BLaER1 treated with 17β-estradiol and CSF1 and Interleukin-3, amounts not matched to agents 10 nM and 100 nM (cell line): ENCODE results near the gene OR10G7.
"Not testable (repeated sequence)": the region's sequence is repeated elsewhere in the genome, so short reads cannot be mapped to it uniquely, and the experiment has no call there.

Source experiments
- H3K27ac ChIP-seq, 11 experiments: shearing (Covaris generic); formaldehyde crosslinking; 2 replicates each; pipeline ENCODE4 v1.8.1; 2022
- H3K27me3 ChIP-seq, 11 experiments: shearing (Covaris generic); formaldehyde crosslinking; 2 replicates each; pipeline ENCODE4 v1.8.1; 2022
- H3K36me3 ChIP-seq, 11 experiments: shearing (Covaris generic); formaldehyde crosslinking; 2 replicates each; pipeline ENCODE4 v1.8.1; 2022
- H3K4me1 ChIP-seq, 10 experiments: shearing (Covaris generic); formaldehyde crosslinking; 2 replicates each; pipeline ENCODE4 v1.8.1; 2022
- H3K4me2 ChIP-seq, 11 experiments: shearing (Covaris generic); formaldehyde crosslinking; 2 replicates each; pipeline ENCODE4 v1.8.1; 2022
- H3K4me3 ChIP-seq, 10 experiments: shearing (Covaris generic); formaldehyde crosslinking; 2 replicates each; pipeline ENCODE4 v1.8.1; 2022
- H3K9ac ChIP-seq, 11 experiments: shearing (Covaris generic); formaldehyde crosslinking; 2 replicates each; pipeline ENCODE4 v1.8.1; 2022
- H3K9me3 ChIP-seq, 11 experiments: shearing (Covaris generic); formaldehyde crosslinking; replicated peaks in 1 of 11; 2 replicates each; pipeline ENCODE4 v1.8.1; 2022
- H4K20me1 ChIP-seq, 11 experiments: shearing (Covaris generic); formaldehyde crosslinking; 2 replicates each; pipeline ENCODE4 v1.8.1; 2022
- Cebpa-rat ChIP-seq, 11 experiments: shearing (Covaris generic); IDR thresholded peaks; 2 replicates each; pipeline ENCODE4 v1.8.1; 2022

OR10G7 gene

DNA sequence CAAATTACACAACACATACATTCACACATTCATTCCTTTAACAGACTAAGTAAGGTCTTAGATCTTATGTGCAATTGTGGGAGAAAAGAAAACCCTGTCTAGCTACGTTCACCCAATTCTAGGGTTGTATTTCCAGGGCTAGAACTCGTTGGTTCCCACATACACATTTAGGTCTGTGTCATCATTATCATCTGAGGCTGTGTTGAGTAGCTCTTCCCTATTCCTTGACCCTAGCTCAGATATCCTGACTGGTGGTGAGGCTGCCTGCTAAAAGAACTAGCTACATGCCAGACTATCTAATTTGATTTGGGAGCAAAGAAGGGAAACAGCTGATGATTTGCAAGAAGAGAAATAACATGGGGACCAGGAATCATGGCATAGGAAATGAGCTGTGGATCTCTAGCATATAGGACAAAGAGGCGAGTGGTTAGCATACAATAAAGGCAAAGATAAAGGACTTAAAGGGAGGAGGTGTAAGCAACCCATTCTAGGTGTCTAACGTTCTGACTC is 27.5 kb upstream of the OR10G7 start:
- H3K27ac ChIP-seq: no peak overlapping the region
- H3K4me2 ChIP-seq: peak overlapping the region in 3 of 11 experiments; percentile 88 to 93 (median 89); a peak in 4 of 22 replicates
- peaks cover 0 to 5% (median 5%) of the 10 kb centered on the region in 11 experiments; a peak in 19 of 22 replicates for H3K9me3 ChIP-seq
- H3K4me1 ChIP-seq: peaks cover 19 to 29% (median 23%) of the 10 kb centered on the region in 10 experiments
- H4K20me1 ChIP-seq: no peaks in the 10 kb centered on the region
- H3K9ac ChIP-seq: no peak overlapping the region
- H3K4me3 ChIP-seq: no peak overlapping the region
- no peaks in the 10 kb centered on the region for H3K27me3 ChIP-seq
- no peaks in the 10 kb centered on the region for H3K36me3 ChIP-seq
- TF ChIP-seq Cebpa-rat (IDR thresholded peaks at IDR 0.05): no peak

DNA sequence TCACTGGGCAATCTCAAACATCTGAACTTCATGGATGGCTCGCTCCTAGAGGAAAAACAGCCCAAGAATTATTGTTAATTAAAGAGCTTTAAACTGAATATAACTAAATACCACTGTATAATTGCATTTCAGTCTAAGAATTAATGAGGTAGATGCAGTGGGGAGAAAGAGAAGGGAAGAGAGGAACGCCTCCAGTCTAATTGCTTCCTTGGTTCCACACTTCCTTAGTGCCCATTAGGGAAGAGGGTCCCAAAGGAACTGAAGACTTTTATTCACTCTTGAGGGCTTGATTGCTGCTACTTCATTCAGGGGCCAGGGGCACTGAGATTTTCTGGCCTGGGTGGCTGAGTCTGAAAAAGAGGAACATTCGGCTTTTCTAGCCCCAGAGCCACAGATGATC is 11.8 kb upstream of the OR10G7 start:
- H3K4me2 ChIP-seq: no peak overlapping the region
- no peaks in the 10 kb centered on the region for H3K36me3 ChIP-seq
- no peak overlapping the region for H3K9ac ChIP-seq
- no peak overlapping the region for H3K4me3 ChIP-seq
- H3K9me3 ChIP-seq: no peaks in the 10 kb centered on the region
- no peaks in the 10 kb centered on the region for H3K27me3 ChIP-seq
- H3K4me1 ChIP-seq: no peaks in the 10 kb centered on the region
- H4K20me1 ChIP-seq: no peaks in the 10 kb centered on the region
- no peak for TF ChIP-seq Cebpa-rat (IDR thresholded peaks at IDR 0.05)
- no peak overlapping the region for H3K27ac ChIP-seq

DNA sequence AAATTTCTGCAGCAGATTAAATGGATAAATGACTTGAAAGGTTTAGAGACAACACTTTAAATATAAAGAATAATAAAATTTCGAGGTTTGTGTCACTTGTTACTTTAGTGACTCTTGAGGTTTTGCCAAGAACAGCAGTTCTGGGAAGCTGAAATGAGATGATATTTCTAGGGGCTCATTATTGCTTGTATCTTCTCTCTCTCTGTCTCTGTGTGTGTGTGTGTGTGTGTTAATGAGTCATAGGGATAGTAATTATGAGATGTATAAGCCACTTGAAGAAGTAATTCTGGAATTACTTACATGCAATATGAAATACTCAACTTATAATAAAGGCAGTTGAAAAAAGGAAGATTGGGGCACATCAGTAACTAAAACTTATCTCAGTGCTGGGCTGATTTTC is 9.6 kb upstream of the OR10G7 start:
- Histone ChIP-seq H3K36me3 (no peaks in the 10 kb centered on the region), H3K4me2 (no peak overlapping the region), H3K4me1 (no peaks in the 10 kb centered on the region), H3K9ac (no peak overlapping the region), H3K27me3 (no peaks in the 10 kb centered on the region), H3K4me3 (no peak overlapping the region), H4K20me1 (no peaks in the 10 kb centered on the region), H3K27ac (no peak overlapping the region), H3K9me3 (no peaks in the 10 kb centered on the region)
- no peak for TF ChIP-seq Cebpa-rat (IDR thresholded peaks at IDR 0.05)

DNA sequence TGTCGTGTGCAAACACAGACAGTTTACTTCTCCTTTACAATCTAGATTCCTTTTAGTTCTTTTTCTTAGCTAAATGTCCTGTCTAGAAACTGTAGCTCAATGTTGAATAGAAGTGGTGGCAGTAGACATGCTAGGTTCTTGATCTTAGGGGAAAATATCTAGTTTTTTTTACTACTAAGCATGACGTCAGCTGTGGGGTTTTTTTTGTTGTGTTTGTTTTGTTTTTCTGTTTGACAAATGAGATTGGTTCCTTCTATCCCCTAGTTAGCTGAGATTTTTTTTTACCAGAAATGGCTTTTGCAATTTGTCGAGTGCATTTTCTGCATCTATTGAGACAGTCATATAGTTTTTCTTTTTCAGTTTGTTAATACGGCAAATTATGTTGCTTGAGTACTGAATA is 2.3 kb upstream of the OR10G7 start:
- no peak overlapping the region for H3K4me3 ChIP-seq
- TF ChIP-seq Cebpa-rat (IDR thresholded peaks at IDR 0.05): no peak
- no peaks in the 10 kb centered on the region for H3K27me3 ChIP-seq
- H3K9ac ChIP-seq: no peak overlapping the region
- H3K4me2 ChIP-seq: no peak overlapping the region
- H3K9me3 ChIP-seq: no peaks in the 10 kb centered on the region
- no peaks in the 10 kb centered on the region for H3K4me1 ChIP-seq
- no peak overlapping the region for H3K27ac ChIP-seq
- no peaks in the 10 kb centered on the region for H4K20me1 ChIP-seq
- no peaks in the 10 kb centered on the region for H3K36me3 ChIP-seq

DNA sequence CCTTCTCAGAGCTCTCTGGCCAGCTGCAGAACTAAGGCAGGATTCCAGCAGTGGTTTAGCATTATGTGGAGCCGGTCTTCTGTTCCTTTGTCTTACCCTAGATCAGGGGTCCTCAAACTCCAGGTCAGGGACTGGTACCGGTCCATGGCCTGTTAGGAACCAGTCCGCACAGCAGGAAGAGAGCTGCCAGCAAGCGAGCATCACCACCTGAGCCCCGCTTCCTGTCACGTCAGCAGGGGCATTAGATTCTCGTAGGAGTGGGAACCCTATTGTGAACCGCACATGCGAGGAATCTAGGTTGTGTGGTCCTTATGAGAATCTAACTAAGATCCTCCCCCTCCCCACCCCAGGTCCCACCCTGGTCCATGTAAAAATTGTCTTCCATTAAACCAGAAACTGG is 1.6 kb downstream of the OR10G7 start:
- no peak for TF ChIP-seq Cebpa-rat (IDR thresholded peaks at IDR 0.05)
- Histone ChIP-seq H3K36me3 (no peaks in the 10 kb centered on the region), H3K27ac (no peak overlapping the region), H3K4me3 (no peak overlapping the region), H3K4me1 (no peaks in the 10 kb centered on the region), H3K9me3 (no peaks in the 10 kb centered on the region), H3K9ac (no peak overlapping the region), H3K27me3 (no peaks in the 10 kb centered on the region), H4K20me1 (no peaks in the 10 kb centered on the region), H3K4me2 (no peak overlapping the region)

DNA sequence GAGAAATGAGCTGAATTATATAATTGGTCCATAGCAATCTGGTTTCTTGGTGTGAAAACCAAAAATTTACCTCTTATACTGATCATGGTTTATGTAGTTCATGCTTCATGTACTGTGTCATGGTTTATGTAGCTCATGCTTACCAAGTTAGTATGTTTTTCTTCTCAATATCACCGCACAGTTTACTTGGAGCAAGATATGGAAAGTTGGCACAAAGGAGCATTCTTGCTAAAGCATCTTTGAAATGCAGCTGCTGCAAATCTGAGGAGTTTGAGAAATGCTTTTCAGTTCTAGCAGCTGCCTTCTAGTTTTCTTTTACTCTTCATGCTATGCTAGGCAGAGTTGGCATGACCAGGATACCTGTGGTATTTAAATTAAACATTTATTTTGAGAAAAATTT is 4.5 kb downstream of the OR10G7 start:
- H3K36me3 ChIP-seq: no peaks in the 10 kb centered on the region
- H3K9me3 ChIP-seq: no peaks in the 10 kb centered on the region
- no peak overlapping the region for H3K4me3 ChIP-seq
- no peaks in the 10 kb centered on the region for H4K20me1 ChIP-seq
- no peak for TF ChIP-seq Cebpa-rat (IDR thresholded peaks at IDR 0.05)
- H3K27me3 ChIP-seq: no peaks in the 10 kb centered on the region
- H3K4me2 ChIP-seq: no peak overlapping the region
- H3K9ac ChIP-seq: no peak overlapping the region
- no peaks in the 10 kb centered on the region for H3K4me1 ChIP-seq
- no peak overlapping the region for H3K27ac ChIP-seq

DNA sequence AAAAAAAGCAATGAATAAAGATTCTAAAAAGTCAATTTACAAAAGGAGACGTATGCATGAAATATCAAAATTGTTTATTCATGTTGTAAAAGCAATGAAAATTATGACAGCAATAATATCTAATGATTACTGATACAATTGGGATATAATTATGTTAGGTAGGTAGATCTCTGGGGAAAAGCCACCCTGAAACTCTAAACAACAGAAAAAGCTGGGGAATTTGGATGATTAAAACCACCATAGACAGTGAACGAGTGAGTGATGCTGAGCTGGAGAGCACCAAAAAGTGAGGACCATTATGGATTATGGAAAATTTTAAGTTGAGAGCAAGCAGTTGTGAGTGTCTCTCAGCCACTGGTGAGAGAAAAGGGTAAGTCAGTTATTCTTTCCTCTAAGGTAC is 14.6 kb downstream of the OR10G7 start, which contains the start of gene OR10G8:
OR10G8 (plus strand) TSS at position 301 of the 400 bp plus-strand sequence. CDS start 2,825 bp downstream, outside the sequence.
- Histone ChIP-seq H3K4me3 (no peak within 1 kb of the TSS), H4K20me1 (no peaks in the 10 kb centered on the region), H3K4me1 (no peaks in the 10 kb centered on the region), H3K9me3 (no peaks in the 10 kb centered on the region), H3K9ac (no peak within 1 kb of the TSS), H3K27me3 (no peaks in the 10 kb centered on the region), H3K27ac (no peak within 1 kb of the TSS), H3K4me2 (no peak within 1 kb of the TSS), H3K36me3 (no peaks in the 10 kb centered on the region)
- no peak for TF ChIP-seq Cebpa-rat (IDR thresholded peaks at IDR 0.05)

DNA sequence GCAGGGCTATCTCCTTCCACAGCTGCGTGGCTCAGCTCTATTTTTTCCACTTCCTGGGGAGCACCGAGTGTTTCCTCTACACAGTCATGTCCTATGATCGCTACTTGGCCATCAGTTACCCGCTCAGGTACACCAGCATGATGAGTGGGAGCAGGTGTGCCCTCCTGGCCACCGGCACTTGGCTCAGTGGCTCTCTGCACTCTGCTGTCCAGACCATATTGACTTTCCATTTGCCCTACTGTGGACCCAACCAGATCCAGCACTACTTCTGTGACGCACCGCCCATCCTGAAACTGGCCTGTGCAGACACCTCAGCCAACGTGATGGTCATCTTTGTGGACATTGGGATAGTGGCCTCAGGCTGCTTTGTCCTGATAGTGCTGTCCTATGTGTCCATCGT is 25.3 kb downstream of the OR10G7 start:
- H3K4me1 ChIP-seq, H3K36me3 ChIP-seq, H3K9ac ChIP-seq, H3K4me3 ChIP-seq, H3K4me2 ChIP-seq, H3K27ac ChIP-seq, H4K20me1 ChIP-seq, H3K27me3 ChIP-seq, H3K9me3 ChIP-seq: not testable (repeated sequence)

DNA sequence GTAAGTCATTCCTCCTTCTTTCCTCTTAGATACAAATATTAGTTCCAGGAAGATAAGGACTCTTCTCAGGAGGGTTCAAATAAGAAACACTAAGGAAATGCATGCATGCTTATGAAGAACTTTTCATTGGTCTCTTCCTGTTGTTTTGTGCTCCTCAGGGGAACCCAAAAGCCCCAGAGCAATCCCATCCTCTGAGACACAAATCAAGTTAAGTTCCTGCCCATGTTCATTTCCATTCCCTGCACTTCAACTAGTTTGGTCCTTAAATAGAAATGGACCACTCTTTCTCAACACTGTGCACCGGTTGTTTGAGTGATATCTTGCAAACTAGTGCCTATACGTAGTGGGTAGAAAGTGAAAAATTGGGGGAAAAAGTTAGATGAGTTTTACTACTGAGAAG is 28.4 kb downstream of the OR10G7 start, which contains the start of gene OR10G4:
OR10G4 (plus strand) TSS at position 301 of the 400 bp plus-strand sequence. CDS start 2,578 bp downstream, outside the sequence.
- Histone ChIP-seq H4K20me1 (no peaks in the 10 kb centered on the region), H3K4me2 (no peak within 1 kb of the TSS), H3K4me1 (no peaks in the 10 kb centered on the region), H3K9me3 (no peaks in the 10 kb centered on the region), H3K36me3 (no peaks in the 10 kb centered on the region), H3K27me3 (no peaks in the 10 kb centered on the region), H3K27ac (no peak within 1 kb of the TSS), H3K4me3 (no peak within 1 kb of the TSS), H3K9ac (no peak within 1 kb of the TSS)
- no peak for TF ChIP-seq Cebpa-rat (IDR thresholded peaks at IDR 0.05)

DNA sequence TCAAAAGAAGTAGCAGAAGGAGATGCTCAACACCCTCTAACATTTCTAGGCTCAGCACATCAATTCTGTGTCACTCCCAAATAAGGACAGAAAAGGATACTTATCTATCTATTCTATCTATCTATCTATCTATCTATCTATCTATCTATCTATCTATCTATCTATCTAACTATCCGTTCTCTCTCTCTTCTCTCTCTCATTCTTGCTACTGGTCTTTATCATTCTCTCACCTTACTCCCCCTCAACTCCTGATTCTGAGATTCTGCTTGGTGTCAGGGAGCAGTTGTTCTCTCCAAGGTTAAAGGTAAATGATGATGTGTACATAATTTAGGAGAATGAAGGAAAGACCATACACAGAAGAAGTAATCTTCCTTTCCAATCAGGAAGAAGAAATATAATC is 46.0 kb downstream of the OR10G7 start, which contains the start of gene OR10G6:
OR10G6 (minus strand) TSS at position 43 of the 400 bp plus-strand sequence; CDS start at position 43, 0 bp downstream.
- Histone ChIP-seq H3K36me3 (no peaks in the 10 kb centered on the region), H3K9me3 (0 out of 22 replicates have a peak, but pooled peaks cover 0 to 6% (median 0%) of the 10 kb centered on the region in 11 experiments)
- TF ChIP-seq Cebpa-rat (IDR thresholded peaks at IDR 0.05): no peak

More for the DNA sequence above, 46.0 kb downstream of the OR10G7 start, which contains the start of gene OR10G6:
- H3K4me1 ChIP-seq: peaks cover 0 to 12% (median 0%) of the 10 kb centered on the region in 10 experiments; a peak in 3 of 20 replicates
- no peaks in the 10 kb centered on the region for H4K20me1 ChIP-seq
- no peak within 1 kb of the TSS for H3K4me2 ChIP-seq
- no peaks in the 10 kb centered on the region for H3K27me3 ChIP-seq
- no peak within 1 kb of the TSS for H3K9ac ChIP-seq
- H3K4me3 ChIP-seq: no peak within 1 kb of the TSS
- H3K27ac ChIP-seq: no peak within 1 kb of the TSS
